Stimulated activated CD4-positive, alpha-beta T cell treated with anti-CD3 and anti-CD28 coated beads, TNF-alpha, amount 100 ng/mL, for 48 hours (primary cell): ENCODE data around the gene ALOX5AP.

Experiments used
- DNase-seq, 3 donors: peaks; one replicate each; pipeline ENCODE4 v3.0.0-alpha.2; 2020; ENCODE audit warnings: low read depth in 3 of 3

Gene ALOX5AP

DNA sequence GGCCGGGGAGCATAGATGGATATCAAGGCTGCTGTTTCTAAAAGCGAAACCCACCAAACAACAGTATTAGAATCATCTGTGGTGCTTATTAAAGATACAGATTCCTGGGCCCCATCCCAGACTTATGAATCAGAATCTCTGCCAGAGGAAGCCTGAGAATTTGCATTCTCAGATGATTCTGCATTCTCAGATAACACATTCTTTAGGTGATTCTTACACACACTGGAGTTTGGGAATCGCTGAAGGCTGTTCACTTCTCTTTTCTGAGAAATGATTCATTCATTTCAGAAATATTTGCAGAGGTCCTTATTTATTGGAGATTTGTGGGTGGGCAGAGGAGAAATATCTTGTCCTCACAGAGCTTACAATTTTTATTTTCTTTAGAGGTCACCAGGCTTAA is 24.4 kb downstream of the ALOX5AP start:
- DNase-seq = no peak

- DNase-seq = no peak
Observed at GRCh38 chr13:30762643-30763042, 27.3 kb downstream of the ALOX5AP start.

- no peak for DNase-seq
Observed at GRCh38 chr13:30763786-30764413, 28.6 kb downstream of the ALOX5AP start.

GRCh38 chr13:30766231-30766630 is 30.9 kb downstream of the ALOX5AP start:
- DNase-seq = no peak

GRCh38 chr13:30770929-30771328 is 35.6 kb downstream of the ALOX5AP start:
- DNase-seq = no peak

- DNase-seq = no peak
Observed at GRCh38 chr13:30773561-30773960, 38.2 kb downstream of the ALOX5AP start.

DNA sequence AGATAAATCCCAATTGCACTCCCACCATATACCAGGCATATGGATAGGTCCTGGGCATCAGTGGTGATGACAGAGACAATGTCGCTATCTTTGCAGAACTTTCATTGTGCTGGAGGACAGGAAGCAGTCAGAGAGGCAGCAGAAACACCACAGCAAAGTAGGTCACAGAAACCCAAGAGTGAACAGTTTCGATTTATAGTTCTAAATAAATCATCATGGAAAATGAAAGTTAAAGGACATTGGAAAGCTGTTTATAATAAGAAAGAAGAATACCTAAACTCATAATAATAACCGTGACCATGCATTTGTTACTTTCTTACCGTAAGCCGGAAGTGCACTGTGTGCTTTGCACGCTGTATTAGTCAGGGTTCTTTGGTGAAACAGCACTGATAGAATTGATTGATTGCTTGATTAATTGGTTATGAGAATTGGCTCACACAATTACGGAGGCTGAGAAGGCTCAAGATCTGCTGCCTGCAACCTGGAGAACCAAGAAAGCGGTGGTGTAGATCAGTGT is 38.9 kb downstream of the ALOX5AP start:
- no peak for DNase-seq

DNA sequence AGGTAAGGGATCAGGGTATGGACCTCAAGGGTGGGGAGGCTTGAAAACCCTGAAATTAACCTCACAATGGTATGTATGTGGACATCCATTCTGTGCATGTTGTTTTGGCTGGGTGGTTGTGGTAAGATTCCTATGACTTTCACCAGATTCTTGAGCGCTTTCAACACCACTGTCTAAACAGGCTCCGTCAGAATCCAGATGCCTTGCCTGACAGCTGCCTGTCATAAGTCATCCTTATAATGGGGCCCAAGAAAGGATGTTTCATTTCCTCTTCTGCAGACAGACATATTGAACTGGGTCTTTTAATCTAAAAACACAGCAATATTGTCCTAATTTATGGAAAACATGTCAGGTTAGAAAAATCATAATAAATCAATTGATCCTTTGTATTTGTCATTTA is 41.3 kb downstream of the ALOX5AP start:
- DNase-seq = no peak

- DNase-seq = no peak
Observed at GRCh38 chr13:30779016-30779415, 43.7 kb downstream of the ALOX5AP start.

DNA sequence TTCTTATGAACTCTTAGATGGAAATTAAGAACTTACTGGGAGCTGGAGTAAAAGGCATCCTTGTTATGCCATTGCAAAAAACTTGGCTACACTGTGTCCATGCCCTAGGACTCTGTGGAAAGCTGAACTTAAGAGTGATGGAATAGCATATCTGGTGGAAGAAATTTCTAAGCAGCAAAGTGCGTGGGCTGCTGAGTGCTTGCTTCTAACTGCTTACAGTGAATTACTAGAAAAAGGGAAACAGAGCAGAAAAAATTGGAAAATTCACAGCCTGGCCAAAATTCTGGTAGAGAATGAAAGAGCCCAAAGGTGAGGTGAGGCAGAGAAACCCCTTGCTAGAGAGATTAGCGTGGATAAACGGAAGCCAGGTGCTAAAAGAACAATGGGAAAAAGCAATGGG is 44.3 kb downstream of the ALOX5AP start:
- DNase-seq = no peak

DNA sequence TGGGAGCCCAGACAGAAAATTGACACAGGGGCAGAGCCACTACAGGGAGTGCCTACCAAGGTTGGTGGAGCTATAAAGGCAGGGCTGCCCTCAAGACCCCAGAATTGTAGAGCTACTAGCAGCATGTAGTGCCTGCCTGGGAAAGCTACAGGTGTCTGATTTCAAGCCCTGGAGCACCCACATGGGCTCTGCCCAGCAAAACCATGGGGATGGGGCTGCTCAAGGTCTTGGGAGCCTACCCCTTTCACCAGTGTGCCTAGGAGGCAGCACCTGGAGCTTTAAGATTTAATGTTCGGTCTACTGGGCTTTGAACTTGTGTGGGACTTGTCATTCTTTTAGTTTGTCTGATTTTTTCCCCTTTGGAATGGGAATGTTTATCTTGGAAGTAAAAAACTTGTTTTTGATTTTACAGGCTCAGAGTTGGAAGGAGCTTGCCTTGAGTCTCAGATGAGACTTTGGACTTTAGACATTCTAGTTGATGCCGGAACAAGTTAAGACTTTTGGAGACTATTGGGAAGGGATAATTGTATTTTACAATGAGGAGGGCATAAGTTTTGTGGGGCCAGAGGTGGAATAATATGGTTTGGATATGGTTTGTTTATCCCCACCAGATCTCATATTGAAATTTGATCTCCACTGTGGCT is 45.1 kb downstream of the ALOX5AP start:
- DNase-seq = no peak

GRCh38 chr13:30785191-30785850 is 50.0 kb downstream of the ALOX5AP start:
- DNase-seq = no peak

GRCh38 chr13:30786648-30787047 is 51.3 kb downstream of the ALOX5AP start:
- no peak for DNase-seq

DNA sequence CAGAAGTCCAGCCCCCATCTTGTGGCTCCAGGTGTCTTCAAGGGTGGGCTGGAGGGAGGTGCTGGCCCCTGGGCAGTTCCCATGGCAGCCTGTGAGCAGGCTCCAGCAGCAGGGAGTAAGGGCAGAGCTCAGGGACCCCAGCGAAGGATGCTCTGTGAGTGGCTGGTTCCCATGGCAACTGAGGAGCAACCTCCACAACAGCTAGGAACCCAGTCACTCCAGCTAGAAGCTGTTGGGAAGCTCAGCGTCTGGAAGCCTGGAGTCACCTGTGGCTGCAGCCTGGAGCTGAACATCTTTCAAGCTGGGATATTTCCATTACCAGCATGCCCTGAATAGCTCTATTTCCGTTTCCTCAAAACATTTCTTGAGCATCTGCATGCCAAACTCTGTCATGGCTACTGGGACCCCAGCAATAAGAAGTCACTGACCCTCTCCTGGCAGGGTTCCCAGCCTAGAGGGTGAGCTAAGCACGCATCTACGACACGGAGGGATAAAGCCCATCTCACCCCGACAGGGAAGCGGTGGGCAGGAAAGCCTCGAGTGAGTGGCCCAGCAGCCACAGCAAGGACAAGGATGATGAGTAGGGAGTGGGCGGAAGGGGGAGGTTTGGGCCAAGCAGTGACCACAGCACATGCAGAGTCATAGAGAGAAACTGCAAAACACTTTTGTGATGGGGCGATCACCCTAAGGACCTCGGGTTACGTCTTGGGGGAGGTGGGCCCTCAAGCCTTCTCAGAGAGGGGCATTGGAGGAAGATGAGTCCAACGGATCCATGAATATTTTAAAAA is 52.6 kb downstream of the ALOX5AP start:
- DNase-seq = no peak

- no peak for DNase-seq
Observed at GRCh38 chr13:30789166-30789862, 54.0 kb downstream of the ALOX5AP start.

- DNase-seq = no peak
Observed at GRCh38 chr13:30790592-30790991, 55.2 kb downstream of the ALOX5AP start.

- DNase-seq = no peak
Observed at GRCh38 chr13:30791354-30792001, 56.1 kb downstream of the ALOX5AP start.

GRCh38 chr13:30792285-30793000 is 57.1 kb downstream of the ALOX5AP start:
- DNase-seq = no peak

DNA sequence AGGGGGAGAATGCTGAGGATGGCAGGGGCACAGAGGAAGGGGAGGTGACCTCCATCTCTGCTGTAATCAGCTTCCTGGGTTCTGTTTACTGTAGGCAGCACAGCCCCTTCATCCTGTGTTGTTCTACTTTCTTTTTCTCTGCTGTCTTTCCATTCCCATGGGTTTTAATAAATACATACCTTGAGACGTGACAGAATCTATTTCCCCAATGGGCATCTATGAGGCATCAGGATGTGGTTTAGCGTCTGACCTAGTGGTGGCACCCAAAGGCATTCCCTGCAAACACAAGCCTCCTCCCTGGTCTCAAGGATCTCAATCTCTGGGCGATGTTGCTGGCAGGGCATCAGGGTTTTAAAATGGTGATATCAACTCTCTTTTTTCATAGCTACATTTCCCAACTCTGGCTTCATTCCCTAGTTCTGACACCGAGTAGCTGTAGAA is 60.8 kb downstream of the ALOX5AP start:
- no peak for DNase-seq
